Measurements from ENCODE around the gene NAIF1. TPM values are rescaled to one million over a fixed set of nuclear protein-coding genes. Genes with fewer than 3 reads are reported as not detected.

The NAIF1 gene
- total RNA-seq, 1 donor from 2014 or later: 13.3 TPM

GRCh38 chr9:128088253-128088945 is 21.3 kb upstream of the NAIF1 start:
- H3K36me3 ChIP-seq: no peaks in the 10 kb centered on the region
- no peaks in the 10 kb centered on the region for H3K9me3 ChIP-seq
- H3K4me3 ChIP-seq: no peak overlapping the region
- peaks cover 64% of the 10 kb centered on the region for H3K4me1 ChIP-seq
- peak overlapping the region; percentile 40 for H3K27ac ChIP-seq
- DNase-seq (ENCODE audit: extremely low spot score in 2 of 2): no peak
- intact Hi-C loops (cut with DNase I): no loop called here
- H3K27me3 ChIP-seq: no peaks in the 10 kb centered on the region
- TF ChIP-seq POLR2A (IDR thresholded peaks at IDR 0.05): no peak
- no peak for TF ChIP-seq POLR2AphosphoS5 (IDR thresholded peaks at IDR 0.05; ENCODE audit: insufficient read depth in 1 of 2, low read depth in 1 of 2)
- no peak for TF ChIP-seq CTCF (IDR thresholded peaks at IDR 0.05)

GRCh38 chr9:128087262-128087661 is 20.1 kb upstream of the NAIF1 start:
- intact Hi-C loops (cut with DNase I): no loop called here
- H3K9me3 ChIP-seq: no peaks in the 10 kb centered on the region
- DNase-seq (ENCODE audit: extremely low spot score in 2 of 2): no peak
- TF ChIP-seq POLR2AphosphoS5 (IDR thresholded peaks at IDR 0.05; ENCODE audit: insufficient read depth in 1 of 2, low read depth in 1 of 2): no peak
- TF ChIP-seq CTCF (IDR thresholded peaks at IDR 0.05): no peak
- TF ChIP-seq POLR2A (IDR thresholded peaks at IDR 0.05): no peak
- peaks cover 60% of the 10 kb centered on the region for H3K4me1 ChIP-seq
- no peaks in the 10 kb centered on the region for H3K36me3 ChIP-seq
- H3K4me3 ChIP-seq: no peak overlapping the region
- H3K27ac ChIP-seq: no peak overlapping the region
- no peaks in the 10 kb centered on the region for H3K27me3 ChIP-seq

- H3K4me3 ChIP-seq: no peak overlapping the region
- peak overlapping the region; percentile 18 for H3K27ac ChIP-seq
- intact Hi-C loops (cut with DNase I): no loop called here
- no peak for DNase-seq (ENCODE audit: extremely low spot score in 2 of 2)
- H3K9me3 ChIP-seq: no peaks in the 10 kb centered on the region
- no peaks in the 10 kb centered on the region for H3K36me3 ChIP-seq
- H3K27me3 ChIP-seq: no peaks in the 10 kb centered on the region
- no peak for TF ChIP-seq POLR2A (IDR thresholded peaks at IDR 0.05)
- peaks cover 60% of the 10 kb centered on the region for H3K4me1 ChIP-seq
Measured at GRCh38 chr9:128085943-128086342, 18.8 kb upstream of the NAIF1 start.

- H3K27me3 ChIP-seq: no peaks in the 10 kb centered on the region
- H3K27ac ChIP-seq: peak overlapping the region; percentile 57
- TF ChIP-seq POLR2A (IDR thresholded peaks at IDR 0.05) (no peak), POLR2AphosphoS5 (IDR thresholded peaks at IDR 0.05; ENCODE audit: insufficient read depth in 1 of 2, low read depth in 1 of 2) (no peak), CTCF (IDR thresholded peaks at IDR 0.05) (no peak)
- intact Hi-C loops (cut with DNase I): no loop called here
- H3K9me3 ChIP-seq: no peaks in the 10 kb centered on the region
- DNase-seq (ENCODE audit: extremely low spot score in 2 of 2): no peak
- H3K4me1 ChIP-seq: peaks cover 67% of the 10 kb centered on the region
- no peaks in the 10 kb centered on the region for H3K36me3 ChIP-seq
- H3K4me3 ChIP-seq: no peak overlapping the region
Measured at GRCh38 chr9:128084746-128085145, 17.6 kb upstream of the NAIF1 start.

- intact Hi-C loops (cut with DNase I): no loop called here
- Histone ChIP-seq H3K27me3 (no peaks in the 10 kb centered on the region), H3K4me3 (no peak overlapping the region), H3K4me1 (peaks cover 81% of the 10 kb centered on the region), H3K9me3 (no peaks in the 10 kb centered on the region), H3K36me3 (no peaks in the 10 kb centered on the region), H3K27ac (peak overlapping the region; percentile 85)
- TF ChIP-seq CTCF (IDR thresholded peaks at IDR 0.05): no peak
- DNase-seq (ENCODE audit: extremely low spot score in 2 of 2): no peak
Measured at GRCh38 chr9:128082151-128082550, 15.0 kb upstream of the NAIF1 start.

All from vagina (tissue), 2 donors.